ENCODE results near the gene TRABD2A.

TRABD2A gene

DNA sequence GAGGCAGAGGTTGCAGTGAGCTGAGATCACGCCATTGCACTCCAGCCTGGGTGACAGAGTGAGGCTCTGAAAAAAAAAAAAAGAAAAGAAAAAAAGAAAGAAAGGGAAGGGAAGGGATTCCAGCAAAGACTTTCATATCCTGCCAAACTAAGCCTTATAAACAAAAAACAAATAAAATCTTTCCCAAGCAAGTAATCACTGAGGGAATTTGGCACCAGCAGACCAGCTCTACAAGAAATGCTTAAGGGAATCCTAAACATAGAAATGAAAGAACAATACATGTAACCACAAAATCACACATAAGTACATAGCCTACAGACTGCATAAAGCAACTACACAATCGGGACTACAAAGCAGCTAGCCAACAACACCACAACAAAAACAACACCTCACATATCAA lies 79.1 kb downstream of the TRABD2A start:
- no peaks in the 10 kb centered on the region for H3K36me3 ChIP-seq (ENCODE audit: control insufficient read depth in 1 of 2, insufficient read depth in 2 of 2, low read depth in 1 of 2, low read length in 2 of 2)
- DNase-seq = no peak
- no peak overlapping the region for H4K91ac ChIP-seq (ENCODE audit: low read length)
- no peak overlapping the region for H3K4ac ChIP-seq (ENCODE audit: low read depth in 1 of 2, low read length in 2 of 2)
- H2BK5ac ChIP-seq (ENCODE audit: low read depth, low read length, poor library complexity, severe bottlenecking) = no peak overlapping the region
- H3K14ac ChIP-seq (ENCODE audit: low read length in 2 of 2) = no peak overlapping the region
- no peak overlapping the region for H2AK5ac ChIP-seq (ENCODE audit: low read length, severe bottlenecking)
- no peaks in the 10 kb centered on the region for H3K4me1 ChIP-seq (ENCODE audit: control insufficient read depth, insufficient read depth, low read depth, low read length)
- no peak overlapping the region for H2AFZ ChIP-seq (ENCODE audit: low read depth, low read length)
- no peak overlapping the region for H4K8ac ChIP-seq (ENCODE audit: low read length)
- H3K4me3 ChIP-seq (ENCODE audit: insufficient read depth in 1 of 2, low read depth in 1 of 2, low read length in 2 of 2) = no peak overlapping the region
- H3K79me1 ChIP-seq (replicated peaks; ENCODE audit: low read length, poor library complexity, severe bottlenecking) = no peaks in the 10 kb centered on the region
- no peak overlapping the region for H3K4me2 ChIP-seq (ENCODE audit: low read length, poor library complexity, severe bottlenecking)
- H3K18ac ChIP-seq (ENCODE audit: low read depth in 1 of 2, low read length in 2 of 2) = no peak overlapping the region
- no peak overlapping the region for H3K9ac ChIP-seq (ENCODE audit: low read length)
- H2BK12ac ChIP-seq (ENCODE audit: low read length in 2 of 2) = no peak overlapping the region
- H3K27ac ChIP-seq (ENCODE audit: low read length, poor library complexity, severe bottlenecking) = no peak overlapping the region
- H3K23ac ChIP-seq (ENCODE audit: low read length in 2 of 2) = no peak overlapping the region
- H2BK120ac ChIP-seq (ENCODE audit: low read depth, low read length) = no peak overlapping the region
- peaks cover 10% of the 10 kb centered on the region for H3K9me3 ChIP-seq (ENCODE audit: control insufficient read depth, low read length)
- no peaks in the 10 kb centered on the region for H3K27me3 ChIP-seq (ENCODE audit: control insufficient read depth in 1 of 2, insufficient read depth in 1 of 2, low read length in 2 of 2)
- H2BK15ac ChIP-seq (ENCODE audit: low read depth, poor library complexity, severe bottlenecking) = no peak overlapping the region
- 84% methylated on average over 2 of the region's 2 CpGs for WGBS

DNA sequence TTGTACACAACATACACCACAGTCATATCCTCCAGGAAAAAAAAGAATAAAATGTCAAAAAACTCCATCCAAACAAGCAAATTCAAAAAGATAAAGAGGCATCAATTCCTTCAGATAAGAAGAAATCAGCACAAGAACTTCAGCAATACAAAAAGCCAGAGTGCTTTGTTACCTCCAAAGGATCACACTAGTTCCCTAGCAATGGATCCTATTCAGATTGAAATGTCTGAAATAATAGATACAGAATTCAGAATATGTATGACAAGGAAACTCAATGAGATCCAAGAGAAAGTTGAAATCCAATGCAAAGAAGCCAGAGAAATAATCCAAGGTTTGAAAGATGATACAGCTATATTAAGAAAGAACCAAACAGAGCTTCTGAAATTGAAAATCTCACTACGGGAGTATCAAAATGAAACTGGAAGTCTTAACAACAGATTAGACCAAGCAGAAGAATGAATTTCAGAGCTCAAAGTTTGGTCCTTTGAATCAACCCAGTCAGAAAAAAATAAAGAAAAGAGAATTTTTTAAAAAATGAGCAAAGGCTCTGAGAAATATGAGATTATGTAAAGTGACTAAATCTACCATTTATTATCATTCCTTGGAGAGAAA lies 80.6 kb downstream of the TRABD2A start:
- WGBS = no CpG with 5 or more reads among the region's 1 CpG
- H3K4me1 ChIP-seq (ENCODE audit: control insufficient read depth, insufficient read depth, low read depth, low read length) = no peaks in the 10 kb centered on the region
- no peak overlapping the region for H4K8ac ChIP-seq (ENCODE audit: low read length)
- H3K4me2 ChIP-seq (ENCODE audit: low read length, poor library complexity, severe bottlenecking) = no peak overlapping the region
- DNase-seq = no peak
- H3K36me3 ChIP-seq (ENCODE audit: control insufficient read depth in 1 of 2, insufficient read depth in 2 of 2, low read depth in 1 of 2, low read length in 2 of 2) = no peaks in the 10 kb centered on the region
- H3K14ac ChIP-seq (ENCODE audit: low read length in 2 of 2) = no peak overlapping the region
- no peak overlapping the region for H3K4ac ChIP-seq (ENCODE audit: low read depth in 1 of 2, low read length in 2 of 2)
- H2BK15ac ChIP-seq (ENCODE audit: low read depth, poor library complexity, severe bottlenecking) = no peak overlapping the region
- no peak overlapping the region for H3K23ac ChIP-seq (ENCODE audit: low read length in 2 of 2)
- H3K4me3 ChIP-seq (ENCODE audit: insufficient read depth in 1 of 2, low read depth in 1 of 2, low read length in 2 of 2) = no peak overlapping the region
- no peak overlapping the region for H3K18ac ChIP-seq (ENCODE audit: low read depth in 1 of 2, low read length in 2 of 2)
- no peaks in the 10 kb centered on the region for H3K27me3 ChIP-seq (ENCODE audit: control insufficient read depth in 1 of 2, insufficient read depth in 1 of 2, low read length in 2 of 2)
- no peak overlapping the region for H2AK5ac ChIP-seq (ENCODE audit: low read length, severe bottlenecking)
- H3K79me1 ChIP-seq (replicated peaks; ENCODE audit: low read length, poor library complexity, severe bottlenecking) = no peaks in the 10 kb centered on the region
- H2AFZ ChIP-seq (ENCODE audit: low read depth, low read length) = no peak overlapping the region
- no peak overlapping the region for H4K91ac ChIP-seq (ENCODE audit: low read length)
- no peak overlapping the region for H2BK5ac ChIP-seq (ENCODE audit: low read depth, low read length, poor library complexity, severe bottlenecking)
- no peak overlapping the region for H2BK12ac ChIP-seq (ENCODE audit: low read length in 2 of 2)
- H3K9ac ChIP-seq (ENCODE audit: low read length) = no peak overlapping the region
- no peak overlapping the region for H3K27ac ChIP-seq (ENCODE audit: low read length, poor library complexity, severe bottlenecking)
- H2BK120ac ChIP-seq (ENCODE audit: low read depth, low read length) = no peak overlapping the region
- H3K9me3 ChIP-seq (ENCODE audit: control insufficient read depth, low read length) = peaks cover 10% of the 10 kb centered on the region

DNA sequence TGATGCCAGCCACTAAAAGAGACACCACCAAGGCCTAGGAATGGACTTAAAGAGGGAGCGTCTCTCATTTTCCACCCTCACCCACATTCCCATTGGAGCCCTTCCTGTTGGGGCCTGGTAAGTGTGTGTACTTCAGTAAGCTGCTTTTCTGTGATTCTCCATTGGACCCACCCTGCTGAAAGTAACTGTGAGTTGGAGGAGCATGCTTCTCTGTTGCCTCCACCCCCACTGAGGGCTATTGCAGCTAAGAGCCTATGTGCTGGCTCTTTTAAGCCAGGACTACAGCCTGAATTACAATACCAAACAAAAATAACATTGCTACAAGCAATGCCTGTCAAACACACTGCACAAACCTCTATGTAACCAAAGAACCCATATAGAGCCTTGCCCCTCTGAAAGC lies 81.1 kb downstream of the TRABD2A start:
- Histone ChIP-seq H2AFZ (ENCODE audit: low read depth, low read length) (no peak overlapping the region), H3K18ac (ENCODE audit: low read depth in 1 of 2, low read length in 2 of 2) (no peak overlapping the region), H3K4me2 (ENCODE audit: low read length, poor library complexity, severe bottlenecking) (no peak overlapping the region), H4K91ac (ENCODE audit: low read length) (no peak overlapping the region), H3K79me1 (replicated peaks; ENCODE audit: low read length, poor library complexity, severe bottlenecking) (no peaks in the 10 kb centered on the region), H3K4me1 (ENCODE audit: control insufficient read depth, insufficient read depth, low read depth, low read length) (no peaks in the 10 kb centered on the region), H3K36me3 (ENCODE audit: control insufficient read depth in 1 of 2, insufficient read depth in 2 of 2, low read depth in 1 of 2, low read length in 2 of 2) (no peaks in the 10 kb centered on the region), H4K8ac (ENCODE audit: low read length) (no peak overlapping the region), H2BK5ac (ENCODE audit: low read depth, low read length, poor library complexity, severe bottlenecking) (no peak overlapping the region), H3K4me3 (ENCODE audit: insufficient read depth in 1 of 2, low read depth in 1 of 2, low read length in 2 of 2) (no peak overlapping the region), H3K9ac (ENCODE audit: low read length) (no peak overlapping the region), H3K27me3 (ENCODE audit: control insufficient read depth in 1 of 2, insufficient read depth in 1 of 2, low read length in 2 of 2) (no peaks in the 10 kb centered on the region), H2BK120ac (ENCODE audit: low read depth, low read length) (no peak overlapping the region), H3K9me3 (ENCODE audit: control insufficient read depth, low read length) (peaks cover 10% of the 10 kb centered on the region), H3K4ac (ENCODE audit: low read depth in 1 of 2, low read length in 2 of 2) (no peak overlapping the region), H2BK15ac (ENCODE audit: low read depth, poor library complexity, severe bottlenecking) (no peak overlapping the region), H3K23ac (ENCODE audit: low read length in 2 of 2) (no peak overlapping the region), H3K14ac (ENCODE audit: low read length in 2 of 2) (no peak overlapping the region), H3K27ac (ENCODE audit: low read length, poor library complexity, severe bottlenecking) (no peak overlapping the region), H2AK5ac (ENCODE audit: low read length, severe bottlenecking) (no peak overlapping the region), H2BK12ac (ENCODE audit: low read length in 2 of 2) (no peak overlapping the region)
- no CpG with 5 or more reads among the region's 1 CpG for WGBS
- DNase-seq = no peak

DNA sequence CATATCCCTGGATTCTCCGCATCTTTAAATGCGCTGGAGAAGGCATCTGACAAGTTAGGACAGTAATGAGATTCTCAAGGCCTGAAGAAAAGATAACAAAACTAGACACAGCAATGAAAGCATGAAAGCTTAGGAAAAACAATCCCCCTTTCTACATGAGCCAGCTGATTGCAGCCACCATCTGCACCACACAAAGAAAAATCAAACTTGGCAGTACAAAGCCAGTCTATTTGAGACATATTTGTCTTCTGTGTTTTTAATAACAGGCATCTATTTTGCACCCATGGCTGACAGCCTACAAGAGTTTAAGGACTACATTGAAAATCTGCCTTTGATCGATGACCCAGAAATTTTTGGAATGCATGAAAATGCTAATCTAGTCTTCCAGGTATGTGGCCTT lies 83.6 kb downstream of the TRABD2A start:
- Histone ChIP-seq H3K4me3 (ENCODE audit: insufficient read depth in 1 of 2, low read depth in 1 of 2, low read length in 2 of 2) (no peak overlapping the region), H2BK15ac (ENCODE audit: low read depth, poor library complexity, severe bottlenecking) (no peak overlapping the region), H3K18ac (ENCODE audit: low read depth in 1 of 2, low read length in 2 of 2) (no peak overlapping the region), H3K27ac (ENCODE audit: low read length, poor library complexity, severe bottlenecking) (no peak overlapping the region), H3K14ac (ENCODE audit: low read length in 2 of 2) (no peak overlapping the region), H3K27me3 (ENCODE audit: control insufficient read depth in 1 of 2, insufficient read depth in 1 of 2, low read length in 2 of 2) (no peaks in the 10 kb centered on the region), H3K4me2 (ENCODE audit: low read length, poor library complexity, severe bottlenecking) (no peak overlapping the region), H3K4ac (ENCODE audit: low read depth in 1 of 2, low read length in 2 of 2) (no peak overlapping the region), H2BK12ac (ENCODE audit: low read length in 2 of 2) (no peak overlapping the region), H3K9ac (ENCODE audit: low read length) (no peak overlapping the region), H2AK5ac (ENCODE audit: low read length, severe bottlenecking) (no peak overlapping the region), H3K9me3 (ENCODE audit: control insufficient read depth, low read length) (peaks cover 5% of the 10 kb centered on the region), H2AFZ (ENCODE audit: low read depth, low read length) (no peak overlapping the region), H3K23ac (ENCODE audit: low read length in 2 of 2) (no peak overlapping the region), H3K4me1 (ENCODE audit: control insufficient read depth, insufficient read depth, low read depth, low read length) (no peaks in the 10 kb centered on the region), H2BK5ac (ENCODE audit: low read depth, low read length, poor library complexity, severe bottlenecking) (no peak overlapping the region), H4K8ac (ENCODE audit: low read length) (no peak overlapping the region), H2BK120ac (ENCODE audit: low read depth, low read length) (no peak overlapping the region), H3K79me1 (replicated peaks; ENCODE audit: low read length, poor library complexity, severe bottlenecking) (no peaks in the 10 kb centered on the region), H4K91ac (ENCODE audit: low read length) (no peak overlapping the region), H3K36me3 (ENCODE audit: control insufficient read depth in 1 of 2, insufficient read depth in 2 of 2, low read depth in 1 of 2, low read length in 2 of 2) (no peaks in the 10 kb centered on the region)
- 96% methylated on average over 3 of the region's 3 CpGs for WGBS
- DNase-seq = no peak

All from mesenchymal stem cell (in vitro differentiated cells and primary cell).